H9 (cell line): ENCODE data around the gene METTL9. TPM values are rescaled to one million over a fixed set of nuclear protein-coding genes. Genes with fewer than 3 reads are reported as not detected.

ENCODE experiments used
- DNase-seq: peaks from one replicate; pipeline ENCODE4 v3.0.0-alpha.2; 2017
- H2AFZ ChIP-seq: one replicate; pipeline ENCODE4 v1.6.1; 2013; ENCODE audit warnings: mild to moderate bottlenecking, low read length, control low read depth, moderate library complexity
- H2AK5ac ChIP-seq: 2 replicates; pipeline ENCODE4 v1.6.1; 2013; ENCODE audit warnings: low read length, control low read depth, mixed read lengths; ENCODE audit not compliant: insufficient read length
- H2BK120ac ChIP-seq: one replicate; pipeline ENCODE4 v1.6.1; 2013; ENCODE audit warnings: low read depth, mild to moderate bottlenecking, low read length, control low read depth, inconsistent platforms; ENCODE audit not compliant: poor library complexity, severe bottlenecking
- H2BK12ac ChIP-seq: 2 replicates; pipeline ENCODE4 v1.6.1; 2013; ENCODE audit warnings: low read length, control low read depth, mixed read lengths, low read depth; ENCODE audit not compliant: insufficient read length
- H2BK15ac ChIP-seq: 2 replicates; pipeline ENCODE4 v1.6.1; 2013; ENCODE audit warnings: low read depth, low read length, control low read depth
- H2BK20ac ChIP-seq: one replicate; pipeline ENCODE4 v1.6.1; 2013; ENCODE audit warnings: low read depth, mild to moderate bottlenecking, low read length, control low read depth, inconsistent platforms; ENCODE audit not compliant: poor library complexity, severe bottlenecking
- H2BK5ac ChIP-seq: 2 replicates; pipeline ENCODE4 v1.6.1; 2013; ENCODE audit warnings: low read length, control low read depth, mixed read lengths; ENCODE audit not compliant: insufficient read length
- H3K14ac ChIP-seq: 2 replicates; pipeline ENCODE4 v1.6.1; 2013; ENCODE audit warnings: low read length, control low read depth; ENCODE audit not compliant: insufficient read depth
- H3K18ac ChIP-seq: 2 replicates; pipeline ENCODE4 v1.6.1; 2013; ENCODE audit warnings: low read depth, mild to moderate bottlenecking, mixed read lengths, low read length, control low read depth; ENCODE audit not compliant: insufficient read length
- H3K23ac ChIP-seq: 2 replicates; pipeline ENCODE4 v1.6.1; 2013; ENCODE audit warnings: low read length, control low read depth, mixed read lengths, low read depth; ENCODE audit not compliant: insufficient read length
- H3K23me2 ChIP-seq: 2 replicates; pipeline ENCODE4 v1.6.1; 2013; ENCODE audit warnings: low read depth, mild to moderate bottlenecking, mixed read lengths, low read length, control low read depth; ENCODE audit not compliant: insufficient read length, poor library complexity, severe bottlenecking
- H3K27ac ChIP-seq: 2 replicates; pipeline ENCODE4 v1.5.1; 2013; ENCODE audit warnings: low read length, control low read depth, mixed read lengths, low read depth; ENCODE audit not compliant: insufficient read length
- H3K27me3 ChIP-seq: 2 replicates; pipeline ENCODE4 v1.6.1; 2013; ENCODE audit warnings: low read length, control low read depth, inconsistent platforms; ENCODE audit not compliant: insufficient read depth
- H3K4ac ChIP-seq: 2 replicates; pipeline ENCODE4 v1.6.1; 2013; ENCODE audit warnings: low read depth, mild to moderate bottlenecking, control low read depth, inconsistent platforms, low read length, moderate library complexity
- H3K4me1 ChIP-seq: 2 replicates; pipeline ENCODE4 v1.6.1; 2013; ENCODE audit warnings: low read length, control low read depth, inconsistent platforms; ENCODE audit not compliant: insufficient read depth
- H3K4me2 ChIP-seq: 2 replicates; pipeline ENCODE4 v1.6.1; 2013; ENCODE audit warnings: low read length, control low read depth, mixed read lengths; ENCODE audit not compliant: insufficient read length, insufficient read depth
- H3K56ac ChIP-seq: 2 replicates; pipeline ENCODE4 v1.6.1; 2013; ENCODE audit warnings: low read depth, mild to moderate bottlenecking, mixed read lengths, low read length, control low read depth; ENCODE audit not compliant: insufficient read length
- H3K79me1 ChIP-seq: 2 replicates; pipeline ENCODE4 v1.6.1; 2013; ENCODE audit warnings: low read depth, mild to moderate bottlenecking, moderate library complexity, low read length, control low read depth, inconsistent platforms; ENCODE audit not compliant: insufficient read depth, poor library complexity, severe bottlenecking
- H3K79me2 ChIP-seq: 2 replicates; pipeline ENCODE4 v1.6.1; 2013; ENCODE audit warnings: low read length, control low read depth, inconsistent platforms; ENCODE audit not compliant: insufficient read depth
- H3K9ac ChIP-seq: 2 replicates; pipeline ENCODE4 v1.6.1; 2013; ENCODE audit warnings: low read length, control low read depth, mixed read lengths; ENCODE audit not compliant: insufficient read length; ENCODE audit errors: extremely low read depth
- H3K9me3 ChIP-seq: one replicate; pipeline ENCODE4 v1.6.1; 2013; ENCODE audit warnings: low read depth, low read length, inconsistent platforms; ENCODE audit not compliant: control insufficient read depth
- H3T11ph ChIP-seq: one replicate; pipeline ENCODE4 v1.6.1; 2013; ENCODE audit warnings: mild to moderate bottlenecking, low read length, control low read depth, inconsistent platforms
- H4K20me1 ChIP-seq: one replicate; pipeline ENCODE4 v1.6.1; 2013; ENCODE audit not compliant: control insufficient read depth, insufficient read length, insufficient read depth
- H4K5ac ChIP-seq: 2 replicates; pipeline ENCODE4 v1.6.1; 2013; ENCODE audit warnings: low read depth, mild to moderate bottlenecking, mixed read lengths, low read length, control low read depth; ENCODE audit not compliant: insufficient read length
- H4K8ac ChIP-seq: replicated peaks from 2 replicates; pipeline ENCODE4 v1.6.1; 2013; ENCODE audit warnings: low read length, control low read depth, mixed read lengths, low read depth; ENCODE audit not compliant: insufficient read length
- H4K91ac ChIP-seq: 2 replicates; pipeline ENCODE4 v1.6.1; 2013; ENCODE audit warnings: low read depth, mild to moderate bottlenecking, moderate library complexity, mixed read lengths, low read length, control low read depth; ENCODE audit not compliant: insufficient read length
- H3K27ac Mint-ChIP-seq, 3 experiments: 2 replicates in 2 of 3; 3 replicates in 1 of 3; pipeline ENCODE4 v1.8.0; 2020 to 2021; ENCODE audit warnings: mixed read lengths in 3 of 3, mild to moderate bottlenecking in 1 of 3, moderate library complexity in 1 of 3
- H3K27me3 Mint-ChIP-seq: 2 replicates; pipeline ENCODE4 v1.8.0; 2021; ENCODE audit warnings: low read depth, mild to moderate bottlenecking, moderate library complexity, mixed read lengths
- H3K36me3 Mint-ChIP-seq, 3 experiments: 2 replicates in 2 of 3; 3 replicates in 1 of 3; pipeline ENCODE4 v1.8.0; 2020 to 2021; ENCODE audit warnings: low read depth in 3 of 3, mixed read lengths in 3 of 3; ENCODE audit not compliant: insufficient read depth in 1 of 3
- H3K4me1 Mint-ChIP-seq, 2 experiments: 2 replicates each; pipeline ENCODE4 v1.8.0; 2020; ENCODE audit warnings: mixed read lengths in 2 of 2
- H3K4me3 Mint-ChIP-seq, 2 experiments: 2 replicates in 1 of 2; 3 replicates in 1 of 2; pipeline ENCODE4 v1.8.0; 2020 to 2021; ENCODE audit warnings: mild to moderate bottlenecking in 2 of 2, mixed read lengths in 2 of 2, moderate library complexity in 1 of 2
- H3K9me3 Mint-ChIP-seq, 2 experiments: 2 replicates in 1 of 2; 3 replicates in 1 of 2; pipeline ENCODE4 v1.8.0; 2020; ENCODE audit warnings: mild to moderate bottlenecking in 2 of 2, mixed read lengths in 2 of 2, moderate library complexity in 1 of 2
- WGBS: extraction: QIAGEN DNeasy Blood & Tissue Kit; methylation state at CpG from one replicate; pipeline ENCODE4 v1.1.7; 2013; ENCODE audit warnings: missing lambda C conversion rate, low lambda C conversion rate, mixed read lengths; ENCODE audit not compliant: insufficient read length; ENCODE audit errors: extremely low coverage; 5-methylcytosine and 5-hydroxymethylcytosine counted together
- total RNA-seq: library from RNA; stranded (reverse); gene quantifications from 2 replicates; pipeline ENCODE4 v1.2.1, GENCODE V29; 2021
- TF ChIP-seq, protein P1 (sequence below): fragments of 200-600 bp; sonication (generic); conservative IDR thresholded peaks from 3 replicates; pipeline ENCODE4 v1.8.0; 2021; ENCODE audit warnings: antibody characterized with exemption, mild to moderate bottlenecking

Gene METTL9
- total RNA-seq, 1 experiment from 2014 or later, result 108 TPM

DNA sequence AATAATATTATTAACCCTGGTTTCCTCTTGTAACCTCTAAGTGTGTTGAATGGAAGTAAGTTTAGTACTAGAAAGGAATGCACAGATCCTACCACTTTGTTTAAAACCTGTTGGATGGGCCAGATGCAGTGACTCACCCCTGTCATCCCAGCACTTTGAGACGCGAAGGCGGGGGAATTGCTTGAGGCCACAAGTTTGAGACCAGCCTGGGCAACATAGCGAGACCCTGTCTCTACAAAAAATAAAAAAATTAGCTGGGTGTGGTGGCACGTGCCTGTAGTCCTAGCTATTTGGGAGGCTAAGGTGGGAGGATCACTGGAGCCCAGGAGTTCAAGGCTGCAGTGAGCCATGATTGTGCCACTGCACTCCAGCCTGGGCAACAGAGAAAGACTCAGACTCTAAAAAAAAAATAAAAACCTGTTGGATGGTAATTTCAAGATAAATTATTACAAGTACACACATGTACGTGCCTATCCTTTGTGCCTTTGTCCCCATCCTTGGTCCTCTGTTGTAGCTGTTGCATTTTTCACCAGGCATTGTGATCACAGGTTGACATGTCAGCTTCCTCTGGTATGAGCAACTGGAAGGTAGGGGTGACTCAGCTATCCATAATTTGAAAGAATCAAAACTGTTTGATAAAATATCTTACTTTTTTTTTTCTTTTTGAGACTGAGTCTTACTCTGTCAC, 30.7 kb upstream of the METTL9 start:
- Histone ChIP-seq H3K79me2 (no peaks in the 10 kb centered on the region), H2BK15ac (no peak overlapping the region), H3K27me3 (no peaks in the 10 kb centered on the region), H3K27ac (no peak overlapping the region), H3K23ac (no peak overlapping the region), H3K9me3 (no peaks in the 10 kb centered on the region), H4K91ac (no peak overlapping the region), H4K20me1 (no peaks in the 10 kb centered on the region), H3K4ac (no peak overlapping the region), H2AK5ac (no peak overlapping the region), H4K8ac (no peak overlapping the region), H4K5ac (no peak overlapping the region), H3K4me2 (no peak overlapping the region), H2BK12ac (no peak overlapping the region), H2BK20ac (no peak overlapping the region), H3K4me1 (no peaks in the 10 kb centered on the region), H2AFZ (no peak overlapping the region), H2BK5ac (no peak overlapping the region), H3K23me2 (no peaks in the 10 kb centered on the region), H3K79me1 (no peaks in the 10 kb centered on the region), H3T11ph (no peak overlapping the region), H3K9ac (no peak overlapping the region), H2BK120ac (no peak overlapping the region), H3K56ac (no peak overlapping the region), H3K14ac (no peak overlapping the region), H3K18ac (no peak overlapping the region)
- Mint-ChIP-seq H3K4me3 (no peak overlapping the region), H3K4me1 (no peaks in the 10 kb centered on the region), H3K36me3 (no peaks in the 10 kb centered on the region), H3K27ac (no peak overlapping the region), H3K27me3 (no peaks in the 10 kb centered on the region; the same call in 1 of the 2 replicates), H3K9me3 (no peaks in the 10 kb centered on the region)
- no peak for DNase-seq
- WGBS, result no CpG with 5 or more reads among the region's 6 CpGs
- TF ChIP-seq, protein P1, sequence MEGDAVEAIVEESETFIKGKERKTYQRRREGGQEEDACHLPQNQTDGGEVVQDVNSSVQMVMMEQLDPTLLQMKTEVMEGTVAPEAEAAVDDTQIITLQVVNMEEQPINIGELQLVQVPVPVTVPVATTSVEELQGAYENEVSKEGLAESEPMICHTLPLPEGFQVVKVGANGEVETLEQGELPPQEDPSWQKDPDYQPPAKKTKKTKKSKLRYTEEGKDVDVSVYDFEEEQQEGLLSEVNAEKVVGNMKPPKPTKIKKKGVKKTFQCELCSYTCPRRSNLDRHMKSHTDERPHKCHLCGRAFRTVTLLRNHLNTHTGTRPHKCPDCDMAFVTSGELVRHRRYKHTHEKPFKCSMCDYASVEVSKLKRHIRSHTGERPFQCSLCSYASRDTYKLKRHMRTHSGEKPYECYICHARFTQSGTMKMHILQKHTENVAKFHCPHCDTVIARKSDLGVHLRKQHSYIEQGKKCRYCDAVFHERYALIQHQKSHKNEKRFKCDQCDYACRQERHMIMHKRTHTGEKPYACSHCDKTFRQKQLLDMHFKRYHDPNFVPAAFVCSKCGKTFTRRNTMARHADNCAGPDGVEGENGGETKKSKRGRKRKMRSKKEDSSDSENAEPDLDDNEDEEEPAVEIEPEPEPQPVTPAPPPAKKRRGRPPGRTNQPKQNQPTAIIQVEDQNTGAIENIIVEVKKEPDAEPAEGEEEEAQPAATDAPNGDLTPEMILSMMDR, result no peak
